ENCODE data around the gene CBLB.

DNA sequence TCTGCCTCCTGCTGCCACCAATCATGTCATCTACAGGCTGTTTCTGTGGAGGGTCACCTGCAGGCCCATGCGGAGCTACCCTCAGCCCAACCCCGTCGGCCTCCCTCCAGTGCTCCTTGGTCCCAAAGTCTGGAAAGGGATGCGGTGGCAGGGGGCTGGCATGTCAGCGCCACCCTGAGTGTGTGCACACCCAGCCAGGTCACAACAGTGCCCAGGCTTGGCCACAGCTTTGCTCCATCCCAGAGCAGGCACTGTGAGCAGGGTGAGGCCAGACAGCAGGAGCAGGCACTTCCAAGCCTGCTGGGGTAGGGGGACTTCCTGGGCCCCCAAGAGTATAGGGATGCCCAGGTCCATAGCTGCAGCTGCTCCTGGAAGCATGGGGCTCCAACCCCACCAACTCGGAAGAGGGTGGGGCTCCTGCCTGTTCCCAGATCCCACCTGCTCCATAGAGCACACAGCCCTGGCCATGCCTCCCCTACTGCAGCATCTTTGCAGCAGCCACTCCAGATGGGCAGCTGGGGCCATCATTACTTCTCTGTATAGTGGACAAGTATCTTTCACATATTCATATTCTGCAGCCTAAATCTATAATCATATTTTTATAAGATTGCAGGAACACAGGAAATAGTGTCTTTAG lies 109.3 kb downstream of the CBLB start:
- TF ChIP-seq POLR2AphosphoS5 (IDR thresholded peaks at IDR 0.05; ENCODE audit: low read depth, low read length) = no peak
- TF ChIP-seq, protein P1, sequence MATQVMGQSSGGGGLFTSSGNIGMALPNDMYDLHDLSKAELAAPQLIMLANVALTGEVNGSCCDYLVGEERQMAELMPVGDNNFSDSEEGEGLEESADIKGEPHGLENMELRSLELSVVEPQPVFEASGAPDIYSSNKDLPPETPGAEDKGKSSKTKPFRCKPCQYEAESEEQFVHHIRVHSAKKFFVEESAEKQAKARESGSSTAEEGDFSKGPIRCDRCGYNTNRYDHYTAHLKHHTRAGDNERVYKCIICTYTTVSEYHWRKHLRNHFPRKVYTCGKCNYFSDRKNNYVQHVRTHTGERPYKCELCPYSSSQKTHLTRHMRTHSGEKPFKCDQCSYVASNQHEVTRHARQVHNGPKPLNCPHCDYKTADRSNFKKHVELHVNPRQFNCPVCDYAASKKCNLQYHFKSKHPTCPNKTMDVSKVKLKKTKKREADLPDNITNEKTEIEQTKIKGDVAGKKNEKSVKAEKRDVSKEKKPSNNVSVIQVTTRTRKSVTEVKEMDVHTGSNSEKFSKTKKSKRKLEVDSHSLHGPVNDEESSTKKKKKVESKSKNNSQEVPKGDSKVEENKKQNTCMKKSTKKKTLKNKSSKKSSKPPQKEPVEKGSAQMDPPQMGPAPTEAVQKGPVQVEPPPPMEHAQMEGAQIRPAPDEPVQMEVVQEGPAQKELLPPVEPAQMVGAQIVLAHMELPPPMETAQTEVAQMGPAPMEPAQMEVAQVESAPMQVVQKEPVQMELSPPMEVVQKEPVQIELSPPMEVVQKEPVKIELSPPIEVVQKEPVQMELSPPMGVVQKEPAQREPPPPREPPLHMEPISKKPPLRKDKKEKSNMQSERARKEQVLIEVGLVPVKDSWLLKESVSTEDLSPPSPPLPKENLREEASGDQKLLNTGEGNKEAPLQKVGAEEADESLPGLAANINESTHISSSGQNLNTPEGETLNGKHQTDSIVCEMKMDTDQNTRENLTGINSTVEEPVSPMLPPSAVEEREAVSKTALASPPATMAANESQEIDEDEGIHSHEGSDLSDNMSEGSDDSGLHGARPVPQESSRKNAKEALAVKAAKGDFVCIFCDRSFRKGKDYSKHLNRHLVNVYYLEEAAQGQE (IDR thresholded peaks at IDR 0.05; ENCODE audit: insufficient read depth in 1 of 2, low read depth in 2 of 2, low read length in 2 of 2) = no peak
